Activated T-cell treated with anti-CD3 and anti-CD28 coated beads, Interleukin-2, amount 50 U/mL, for 24 hours (primary cell): ENCODE results near the gene PAPSS1.

Experiments used
- DNase-seq: peaks from one replicate; pipeline ENCODE4 v3.0.0-alpha.2; 2020
- H3K27ac Mint-ChIP-seq: 2 replicates; pipeline ENCODE4 v1.8.0; 2020; ENCODE audit warnings: mild to moderate bottlenecking, mixed read lengths
- H3K27me3 Mint-ChIP-seq: 2 replicates; pipeline ENCODE4 v1.8.0; 2020; ENCODE audit warnings: mixed read lengths
- H3K36me3 Mint-ChIP-seq: 2 replicates; pipeline ENCODE4 v1.8.0; 2020; ENCODE audit warnings: low read depth, mixed read lengths
- H3K4me1 Mint-ChIP-seq: 2 replicates; pipeline ENCODE4 v1.8.0; 2020; ENCODE audit warnings: low read depth, mixed read lengths
- H3K4me3 Mint-ChIP-seq: 2 replicates; pipeline ENCODE4 v1.8.0; 2020; ENCODE audit warnings: mild to moderate bottlenecking, moderate library complexity, mixed read lengths
- H3K9me3 Mint-ChIP-seq: 2 replicates; pipeline ENCODE4 v1.8.0; 2020; ENCODE audit warnings: mixed read lengths

The PAPSS1 gene

GRCh38 chr4:107640197-107640596 is 79.8 kb downstream of the PAPSS1 start:
- no peaks in the 10 kb centered on the region for H3K27me3 Mint-ChIP-seq
- peaks cover 16% of the 10 kb centered on the region for H3K36me3 Mint-ChIP-seq
- no peak for DNase-seq
- no peaks in the 10 kb centered on the region for H3K9me3 Mint-ChIP-seq
- no peak overlapping the region for H3K27ac Mint-ChIP-seq
- H3K4me3 Mint-ChIP-seq = no peak overlapping the region
- no peaks in the 10 kb centered on the region for H3K4me1 Mint-ChIP-seq

GRCh38 chr4:107635735-107636134 is 84.3 kb downstream of the PAPSS1 start:
- Mint-ChIP-seq H3K9me3 (no peaks in the 10 kb centered on the region), H3K27me3 (no peaks in the 10 kb centered on the region), H3K36me3 (peaks cover 15% of the 10 kb centered on the region), H3K4me3 (no peak overlapping the region), H3K4me1 (no peaks in the 10 kb centered on the region), H3K27ac (no peak overlapping the region)
- no peak for DNase-seq

GRCh38 chr4:107631560-107631959 is 88.5 kb downstream of the PAPSS1 start:
- Mint-ChIP-seq H3K4me3 (no peak overlapping the region), H3K36me3 (peaks cover 28% of the 10 kb centered on the region), H3K9me3 (no peaks in the 10 kb centered on the region), H3K27ac (no peak overlapping the region), H3K4me1 (no peaks in the 10 kb centered on the region), H3K27me3 (no peaks in the 10 kb centered on the region)
- no peak for DNase-seq

- no peaks in the 10 kb centered on the region for H3K4me1 Mint-ChIP-seq
Measured at GRCh38 chr4:107630185-107630705, 89.8 kb downstream of the PAPSS1 start.

DNA sequence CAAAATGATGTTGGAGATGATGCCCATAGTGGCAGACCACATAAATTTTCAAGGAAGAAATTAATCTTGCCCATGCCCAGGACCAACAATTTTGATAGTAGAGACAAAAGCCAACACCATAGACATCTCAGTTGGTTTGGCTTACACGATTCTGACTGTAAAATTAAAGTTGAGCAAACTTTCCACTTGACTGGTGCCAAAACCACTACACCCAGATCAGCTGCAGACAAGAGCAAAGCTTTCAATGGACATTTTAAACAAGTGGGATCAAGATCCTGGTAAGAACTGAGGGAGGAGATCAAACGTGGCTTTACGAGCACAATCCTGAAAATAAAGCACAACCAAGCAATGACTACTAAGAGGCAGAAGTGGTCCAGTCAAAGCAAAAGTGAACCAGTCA is 90.7 kb downstream of the PAPSS1 start:
- Mint-ChIP-seq H3K27me3 (no peaks in the 10 kb centered on the region), H3K27ac (no peak overlapping the region), H3K4me3 (no peak overlapping the region), H3K4me1 (no peaks in the 10 kb centered on the region), H3K36me3 (peaks cover 44% of the 10 kb centered on the region), H3K9me3 (peaks cover 3% of the 10 kb centered on the region)
- no peak for DNase-seq

More at GRCh38 chr4:107630185-107630705, 89.8 kb downstream of the PAPSS1 start:
- no peaks in the 10 kb centered on the region for H3K27me3 Mint-ChIP-seq
- DNase-seq = no peak
- no peaks in the 10 kb centered on the region for H3K9me3 Mint-ChIP-seq
- no peak overlapping the region for H3K27ac Mint-ChIP-seq
- peaks cover 37% of the 10 kb centered on the region for H3K36me3 Mint-ChIP-seq
- no peak overlapping the region for H3K4me3 Mint-ChIP-seq

DNA sequence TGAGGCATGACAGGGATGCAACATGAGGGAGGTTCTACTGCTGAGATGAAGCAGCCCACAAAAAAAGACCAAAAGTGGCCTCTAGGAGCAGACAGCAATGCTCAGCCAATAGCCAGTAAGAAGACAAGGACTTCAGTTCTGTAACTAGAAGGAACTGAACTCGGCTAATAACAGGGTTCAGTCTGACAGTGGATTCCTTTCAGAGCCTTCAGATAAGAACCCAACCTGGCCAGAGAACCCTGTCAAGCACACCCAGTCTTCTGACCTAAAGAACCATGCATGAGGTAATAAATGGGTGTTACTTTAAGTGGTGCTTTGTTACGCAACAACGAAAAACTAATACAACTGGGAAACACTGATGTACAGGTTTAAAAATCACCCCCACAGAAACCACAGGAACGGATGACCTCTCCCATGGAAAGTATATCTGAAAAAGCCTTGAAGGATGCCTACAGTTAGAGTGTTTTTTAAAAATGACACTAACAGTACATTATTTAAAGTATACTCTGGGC is 94.6 kb downstream of the PAPSS1 start:
- Mint-ChIP-seq H3K36me3 (peaks cover 44% of the 10 kb centered on the region), H3K9me3 (peaks cover 10% of the 10 kb centered on the region), H3K27me3 (no peaks in the 10 kb centered on the region)

GRCh38 chr4:107624024-107624423 is 96.0 kb downstream of the PAPSS1 start:
- no peak for DNase-seq
- peaks cover 10% of the 10 kb centered on the region for H3K9me3 Mint-ChIP-seq
- peaks cover 34% of the 10 kb centered on the region for H3K36me3 Mint-ChIP-seq
- no peaks in the 10 kb centered on the region for H3K4me1 Mint-ChIP-seq
- no peak overlapping the region for H3K27ac Mint-ChIP-seq
- no peak overlapping the region for H3K4me3 Mint-ChIP-seq
- H3K27me3 Mint-ChIP-seq = no peaks in the 10 kb centered on the region

More for the DNA sequence above, 94.6 kb downstream of the PAPSS1 start:
- DNase-seq = no peak
- Mint-ChIP-seq H3K27ac (no peak overlapping the region), H3K4me1 (no peaks in the 10 kb centered on the region), H3K4me3 (no peak overlapping the region)

GRCh38 chr4:107622006-107622405 is 98.0 kb downstream of the PAPSS1 start:
- no peaks in the 10 kb centered on the region for H3K27me3 Mint-ChIP-seq
- DNase-seq = no peak
- peaks cover 10% of the 10 kb centered on the region for H3K9me3 Mint-ChIP-seq
- no peak overlapping the region for H3K4me3 Mint-ChIP-seq
- H3K36me3 Mint-ChIP-seq = peaks cover 37% of the 10 kb centered on the region
- no peaks in the 10 kb centered on the region for H3K4me1 Mint-ChIP-seq
- H3K27ac Mint-ChIP-seq = no peak overlapping the region

DNA sequence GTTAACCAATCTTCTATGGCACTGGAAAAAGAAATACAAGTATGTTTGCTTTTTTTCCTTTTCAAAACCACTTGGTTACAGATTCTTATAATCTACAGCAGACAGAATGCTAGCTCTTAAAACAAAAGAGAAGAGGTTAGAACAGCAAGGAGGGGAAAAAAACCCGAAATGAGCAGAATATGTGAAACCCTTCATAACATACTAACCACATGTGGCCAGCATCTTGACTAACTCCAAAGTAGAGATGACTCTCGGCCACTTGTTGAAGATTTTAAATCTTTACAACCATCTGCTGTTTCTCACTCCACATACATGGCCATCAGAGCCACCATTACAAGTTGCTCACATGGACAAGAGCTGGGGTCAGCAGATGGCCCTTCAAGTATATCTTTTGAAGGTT is 100.3 kb downstream of the PAPSS1 start:
- Mint-ChIP-seq H3K9me3 (peaks cover 9% of the 10 kb centered on the region), H3K4me3 (no peak overlapping the region), H3K27me3 (no peaks in the 10 kb centered on the region), H3K27ac (no peak overlapping the region), H3K4me1 (no peaks in the 10 kb centered on the region), H3K36me3 (peaks cover 39% of the 10 kb centered on the region)
- DNase-seq = no peak

GRCh38 chr4:107619066-107619465 is 101.0 kb downstream of the PAPSS1 start:
- Mint-ChIP-seq H3K4me1 (no peaks in the 10 kb centered on the region), H3K27me3 (no peaks in the 10 kb centered on the region), H3K27ac (no peak overlapping the region), H3K4me3 (no peak overlapping the region), H3K9me3 (peaks cover 7% of the 10 kb centered on the region), H3K36me3 (peaks cover 41% of the 10 kb centered on the region)
- no peak for DNase-seq

GRCh38 chr4:107618656-107619055 is 101.4 kb downstream of the PAPSS1 start:
- Mint-ChIP-seq H3K27ac (no peak overlapping the region), H3K36me3 (peaks cover 39% of the 10 kb centered on the region), H3K4me3 (no peak overlapping the region), H3K27me3 (no peaks in the 10 kb centered on the region), H3K4me1 (no peaks in the 10 kb centered on the region), H3K9me3 (peaks cover 3% of the 10 kb centered on the region)
- no peak for DNase-seq

- no peaks in the 10 kb centered on the region for H3K27me3 Mint-ChIP-seq
- no peak overlapping the region for H3K27ac Mint-ChIP-seq
- no peak overlapping the region for H3K4me3 Mint-ChIP-seq
- H3K9me3 Mint-ChIP-seq = peaks cover 4% of the 10 kb centered on the region
- peaks cover 46% of the 10 kb centered on the region for H3K36me3 Mint-ChIP-seq
- H3K4me1 Mint-ChIP-seq = no peaks in the 10 kb centered on the region
- DNase-seq = no peak
Measured at GRCh38 chr4:107616838-107617389, 103.1 kb downstream of the PAPSS1 start.

DNA sequence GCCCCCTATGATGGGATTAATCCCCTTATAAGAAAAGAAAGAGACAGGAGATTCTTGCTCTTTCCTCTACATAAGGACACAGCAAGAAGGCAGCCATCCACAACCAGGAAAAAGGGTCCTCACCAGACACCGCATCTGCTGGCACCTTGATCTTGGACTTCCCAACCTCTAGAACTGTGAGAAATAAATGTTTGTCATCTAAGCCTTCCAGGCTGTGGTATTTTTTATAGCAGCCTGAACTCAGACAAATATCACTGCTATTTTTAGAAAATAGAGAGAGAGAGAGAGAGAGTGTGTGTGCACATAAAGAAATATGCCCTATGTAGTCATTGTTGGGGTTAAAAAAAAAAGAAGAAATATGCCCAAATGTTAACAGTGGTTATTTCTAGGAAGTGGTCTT is 104.2 kb downstream of the PAPSS1 start:
- Mint-ChIP-seq H3K9me3 (peaks cover 7% of the 10 kb centered on the region), H3K27ac (no peak overlapping the region), H3K4me3 (no peak overlapping the region), H3K36me3 (peaks cover 46% of the 10 kb centered on the region), H3K4me1 (no peaks in the 10 kb centered on the region), H3K27me3 (no peaks in the 10 kb centered on the region)
- no peak for DNase-seq

DNA sequence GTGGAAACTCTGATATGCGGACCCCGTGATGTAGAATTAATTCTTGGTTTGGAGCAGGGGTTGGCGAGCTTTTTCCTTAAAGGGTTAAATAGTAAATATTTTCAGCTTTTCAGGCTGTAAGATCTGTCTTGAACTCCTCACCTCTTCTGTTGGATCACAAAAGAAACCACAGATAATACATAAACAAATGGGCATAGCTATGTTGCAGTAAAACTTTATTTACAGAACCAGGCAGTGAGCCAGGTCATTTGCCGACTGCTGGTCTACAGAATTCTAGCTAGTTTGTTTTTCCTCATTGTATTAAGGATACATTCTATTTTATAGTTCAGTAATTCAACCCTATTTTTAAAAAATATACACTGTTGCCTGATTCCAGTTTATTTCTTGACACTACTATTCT is 116.6 kb downstream of the PAPSS1 start:
- no peaks in the 10 kb centered on the region for H3K9me3 Mint-ChIP-seq
- H3K4me3 Mint-ChIP-seq = no peak overlapping the region
- H3K4me1 Mint-ChIP-seq = no peaks in the 10 kb centered on the region
- no peak for DNase-seq
- H3K27me3 Mint-ChIP-seq = peaks cover under 1% of the 10 kb centered on the region
- no peaks in the 10 kb centered on the region for H3K36me3 Mint-ChIP-seq
- no peak overlapping the region for H3K27ac Mint-ChIP-seq

- Mint-ChIP-seq H3K27ac (no peak overlapping the region), H3K4me1 (no peaks in the 10 kb centered on the region), H3K4me3 (no peak overlapping the region), H3K9me3 (no peaks in the 10 kb centered on the region), H3K36me3 (no peaks in the 10 kb centered on the region), H3K27me3 (peaks cover 9% of the 10 kb centered on the region)
- DNase-seq = no peak
Measured at GRCh38 chr4:107600983-107601382, 119.1 kb downstream of the PAPSS1 start.
